Measurements from ENCODE around the gene RTKN2.
A peak's percentile ranks its signal among the peaks of the same experiment; 100 is the strongest.
"Not testable (repeated sequence)": the region's sequence is repeated elsewhere in the genome, so short reads cannot be mapped to it uniquely, and the experiment has no call there.

The RTKN2 gene

DNA sequence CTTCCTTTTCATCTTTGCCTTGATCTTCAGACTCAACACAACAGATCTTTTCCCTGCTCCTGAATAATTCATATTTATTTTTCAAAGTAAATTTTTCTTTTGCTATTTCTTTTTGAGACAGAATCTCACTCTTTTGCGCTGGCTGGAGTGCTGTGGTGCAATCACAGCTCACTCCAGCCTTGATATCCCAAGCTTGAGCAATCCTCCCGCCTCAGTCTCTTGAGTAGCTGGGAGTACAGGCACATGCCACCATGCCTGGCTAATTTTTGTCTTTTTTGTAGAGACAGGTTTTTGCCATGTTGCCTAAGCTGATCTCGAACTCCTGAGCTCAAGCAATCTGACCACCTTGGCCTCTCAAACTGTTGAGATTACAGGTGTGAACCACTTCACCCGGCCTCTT lies 9.2 kb downstream of the RTKN2 start:
- DNase-seq, result no peak

DNA sequence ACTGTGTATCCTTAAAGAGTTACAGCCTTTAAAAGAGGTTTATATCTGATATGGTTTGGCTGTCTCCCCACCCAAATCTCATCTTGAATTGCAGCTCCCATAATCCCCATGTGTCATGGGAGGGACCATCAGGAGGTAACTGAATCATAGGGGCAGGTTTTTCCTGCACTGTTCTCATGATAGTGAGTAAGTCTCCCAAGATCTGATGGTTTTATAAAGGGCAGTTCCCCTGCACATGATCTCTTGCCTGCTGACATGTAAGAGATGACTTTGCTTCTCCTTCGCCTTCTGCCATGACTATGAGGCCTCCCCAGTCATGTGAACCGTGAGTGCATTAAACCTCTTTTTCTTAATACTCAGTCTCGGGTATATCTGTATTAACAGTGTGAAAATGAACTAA lies 9.7 kb downstream of the RTKN2 start:
- DNase-seq, result no peak

DNA sequence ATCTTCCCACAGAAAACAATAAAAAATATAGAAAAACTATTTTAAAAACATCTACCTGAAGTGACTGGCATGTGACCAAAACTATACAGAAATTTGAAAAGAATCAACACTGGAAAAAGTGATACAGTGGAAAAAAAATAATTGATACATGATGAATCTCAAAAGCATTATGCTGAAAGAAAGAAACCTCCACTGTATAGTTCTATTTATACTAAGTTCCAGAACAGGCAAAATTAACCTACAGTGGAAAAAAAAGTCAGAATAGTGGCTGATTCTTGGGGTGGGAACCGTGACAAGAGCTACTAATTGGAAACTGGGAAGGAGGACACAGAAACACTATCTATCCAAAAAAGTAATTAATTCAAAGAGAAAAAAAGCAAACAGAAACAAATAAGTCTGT lies 14.9 kb downstream of the RTKN2 start:
- no peak for DNase-seq

DNA sequence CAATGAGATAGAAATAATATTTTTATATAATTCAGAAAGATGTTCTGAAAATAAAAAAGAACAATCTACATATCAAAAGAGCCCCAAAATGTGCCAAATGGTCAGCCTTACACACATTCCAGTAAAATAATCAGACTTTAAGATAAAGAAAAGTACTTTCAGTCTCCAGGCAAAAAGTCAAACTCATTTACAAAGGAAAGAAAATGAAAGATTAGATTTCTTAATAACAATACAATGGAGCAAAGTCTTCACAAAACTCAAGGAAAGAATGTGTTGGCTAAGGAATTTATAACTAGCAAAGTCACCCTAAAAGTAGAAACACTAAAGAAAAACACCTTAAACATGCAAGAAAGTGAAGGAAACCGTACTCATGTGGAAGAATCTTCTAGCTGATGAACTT lies 16.6 kb downstream of the RTKN2 start:
- no peak for DNase-seq

DNA sequence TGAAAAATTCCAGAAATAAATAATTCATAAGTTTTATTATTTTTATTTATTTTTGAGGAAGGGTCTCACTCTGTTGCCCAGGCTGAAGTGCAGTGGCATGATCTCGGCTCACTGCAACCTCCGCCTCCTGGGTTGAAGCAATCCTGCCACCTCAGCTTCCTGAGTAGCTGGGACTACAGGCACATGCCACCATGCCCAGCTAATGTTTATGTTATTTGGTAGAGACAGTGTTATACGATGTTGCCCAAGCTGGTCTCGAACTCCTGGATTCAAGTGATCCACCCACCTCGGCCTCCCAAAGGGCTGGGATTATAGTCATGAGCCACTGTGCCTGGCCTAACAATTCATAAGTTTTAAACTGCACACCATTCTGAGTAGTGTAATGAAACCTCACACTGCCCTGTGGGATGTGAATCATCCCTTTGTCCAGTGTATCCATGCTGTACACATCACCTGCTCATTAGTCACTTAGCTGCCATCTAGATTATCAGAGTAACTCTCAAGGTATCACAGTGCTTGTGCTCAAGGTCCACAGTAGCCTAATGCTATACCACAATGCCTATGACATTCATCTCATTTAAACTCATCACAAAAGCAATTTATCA lies 17.9 kb downstream of the RTKN2 start:
- DNase-seq, result no peak

DNA sequence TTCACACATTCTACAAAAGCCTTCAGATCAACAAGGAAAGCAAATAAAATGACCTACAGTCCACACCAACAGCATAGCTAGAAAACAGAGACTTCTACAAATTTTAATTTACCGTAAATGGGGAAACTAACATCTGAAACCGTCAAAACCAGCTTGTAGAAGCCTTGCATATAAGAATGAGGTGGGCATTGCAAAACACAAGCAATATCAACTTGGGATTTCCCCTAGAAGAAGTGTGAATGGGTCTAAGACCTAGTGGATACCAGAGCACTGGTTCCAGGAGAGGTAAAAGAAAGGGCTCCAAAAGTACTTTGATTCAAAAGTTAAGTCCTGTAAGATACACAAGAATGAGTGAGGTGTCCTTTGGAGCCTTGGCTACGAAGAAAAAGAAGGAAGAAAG lies 18.7 kb downstream of the RTKN2 start:
- DNase-seq, result no peak

DNA sequence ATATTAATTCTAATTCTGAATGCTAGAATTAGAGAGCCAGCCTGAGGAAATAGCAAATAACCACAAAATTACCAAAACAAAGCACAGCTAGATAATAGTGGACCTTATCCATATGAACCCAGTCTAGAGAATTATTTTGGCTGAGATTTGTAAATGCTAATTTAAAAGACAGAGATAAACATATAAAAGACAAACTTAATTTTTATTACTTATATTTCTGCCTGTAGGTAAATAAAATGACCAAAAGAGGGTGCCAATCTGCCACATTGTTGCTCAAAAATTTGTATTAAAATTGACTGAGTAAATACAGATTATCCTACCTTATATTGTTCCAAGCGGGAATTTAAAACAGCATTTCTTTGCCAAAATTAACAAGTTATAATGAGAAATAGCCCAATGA lies 20.2 kb downstream of the RTKN2 start:
- DNase-seq, result peak; percentile 55

DNA sequence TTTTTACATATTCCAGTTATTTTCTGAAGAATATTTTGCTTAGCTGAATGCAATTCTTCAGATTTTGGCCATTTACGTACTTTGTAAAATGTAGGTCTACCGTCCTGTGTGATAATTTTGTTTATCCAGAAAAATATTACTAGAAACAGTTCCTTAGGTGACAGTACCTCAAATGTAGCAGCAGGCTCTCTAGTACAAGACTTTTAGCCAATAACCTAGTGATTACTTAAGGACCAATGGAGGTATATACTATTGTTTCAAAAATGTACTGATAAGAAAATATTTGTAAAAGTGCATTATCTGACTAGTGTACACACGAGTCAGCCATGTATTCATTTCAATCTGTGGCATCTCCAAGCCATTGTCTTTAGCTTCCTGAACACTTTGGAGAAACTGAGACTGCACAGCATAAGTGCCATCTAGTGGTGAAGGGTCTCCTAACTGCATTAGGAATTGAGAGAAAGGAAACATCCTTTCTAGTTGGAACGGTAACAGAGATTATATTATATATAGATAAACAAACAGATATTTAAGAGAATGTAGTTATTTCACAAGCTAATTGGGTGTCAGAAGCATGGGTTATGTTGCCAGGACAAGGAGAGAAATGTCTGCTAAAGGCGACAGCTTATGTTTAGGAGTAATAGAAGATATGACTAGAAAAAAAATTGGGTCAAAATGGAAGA lies 23.7 kb downstream of the RTKN2 start:
- peak; percentile 83 for DNase-seq

DNA sequence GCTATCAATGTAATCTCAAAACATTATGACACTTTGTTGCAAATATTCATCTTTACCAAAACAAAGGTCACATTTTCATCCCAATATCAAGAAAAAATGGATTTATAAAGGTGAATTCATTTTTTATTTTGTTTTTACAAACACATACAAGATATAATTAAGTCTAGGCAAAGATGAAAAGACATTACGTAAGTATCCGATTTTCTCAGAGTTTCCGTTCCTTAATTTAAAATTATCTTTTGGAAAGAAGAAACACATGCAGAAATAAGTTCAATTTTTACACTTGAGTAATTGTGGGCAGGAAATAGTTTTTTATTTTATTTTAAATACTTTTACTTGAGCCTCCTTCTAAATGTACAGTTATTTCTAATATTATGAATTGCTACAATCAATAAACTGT lies 24.6 kb downstream of the RTKN2 start:
- no peak for DNase-seq

DNA sequence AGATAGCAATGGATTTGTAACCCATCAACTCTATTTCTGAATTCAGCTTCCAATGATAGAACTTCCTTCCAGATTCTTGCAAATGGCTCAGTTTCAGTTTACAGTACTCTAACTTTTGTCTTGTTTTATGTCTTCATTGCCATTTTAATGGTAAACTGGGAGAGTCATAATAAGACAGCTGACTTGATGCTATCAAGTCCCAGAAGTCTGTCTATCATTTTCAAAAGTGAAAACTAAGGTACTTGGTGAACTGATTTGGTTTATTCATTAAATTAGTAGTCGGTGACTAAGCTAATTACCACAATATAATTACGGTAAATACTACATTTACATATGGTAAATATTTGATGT lies 25.0 kb downstream of the RTKN2 start:
- DNase-seq, result no peak

DNA sequence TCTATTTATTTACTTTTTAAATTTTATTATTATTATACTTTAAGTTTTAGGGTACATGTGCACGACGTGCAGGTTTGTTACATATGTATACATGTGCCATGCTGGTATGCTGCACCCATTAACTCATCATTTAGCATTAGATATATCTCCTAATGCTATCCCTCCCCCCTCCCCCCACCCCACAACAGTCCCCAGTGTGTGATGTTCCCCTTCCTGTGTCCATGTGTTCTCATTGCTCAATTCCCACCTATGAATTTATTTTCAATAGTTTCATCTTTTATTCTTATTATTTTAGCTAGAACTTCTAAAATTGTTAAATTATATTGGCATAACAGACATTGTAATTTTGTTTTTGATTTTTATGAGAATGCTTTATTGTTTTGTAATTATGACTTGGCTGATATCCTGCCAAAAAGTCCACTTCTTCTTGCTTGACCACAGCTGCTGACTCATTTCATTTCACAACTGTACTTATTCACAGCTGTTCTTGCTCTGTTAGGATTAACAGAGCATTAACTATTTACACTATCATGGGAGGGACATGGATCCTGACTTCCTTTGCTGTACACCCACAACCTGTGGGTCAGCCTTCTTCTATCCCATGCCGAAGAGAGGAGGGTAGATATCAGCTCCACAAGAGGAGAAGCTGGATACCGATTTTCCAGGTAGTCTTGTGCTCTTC lies 25.5 kb downstream of the RTKN2 start:
- DNase-seq, result peak; percentile 87

DNA sequence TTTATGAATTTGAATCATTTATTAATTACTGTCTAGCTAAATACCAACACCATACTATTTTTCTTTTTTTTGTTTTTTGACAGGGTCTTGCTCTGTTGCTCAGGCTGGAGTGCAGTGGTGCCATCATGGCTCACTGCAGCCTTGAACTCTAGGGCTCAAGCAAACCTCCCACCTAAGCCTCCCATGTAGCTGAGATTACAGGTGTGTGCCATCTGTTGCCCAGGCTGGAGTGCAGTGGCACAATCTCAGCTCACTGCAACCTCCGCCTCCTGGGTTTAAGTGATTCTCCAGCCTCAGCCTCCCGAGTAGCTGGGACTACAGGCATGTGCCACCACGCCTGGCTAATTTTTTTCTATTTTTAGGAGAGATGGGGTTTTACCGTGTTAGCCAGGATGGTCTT lies 27.1 kb downstream of the RTKN2 start:
- DNase-seq, result not testable (repeated sequence)

DNA sequence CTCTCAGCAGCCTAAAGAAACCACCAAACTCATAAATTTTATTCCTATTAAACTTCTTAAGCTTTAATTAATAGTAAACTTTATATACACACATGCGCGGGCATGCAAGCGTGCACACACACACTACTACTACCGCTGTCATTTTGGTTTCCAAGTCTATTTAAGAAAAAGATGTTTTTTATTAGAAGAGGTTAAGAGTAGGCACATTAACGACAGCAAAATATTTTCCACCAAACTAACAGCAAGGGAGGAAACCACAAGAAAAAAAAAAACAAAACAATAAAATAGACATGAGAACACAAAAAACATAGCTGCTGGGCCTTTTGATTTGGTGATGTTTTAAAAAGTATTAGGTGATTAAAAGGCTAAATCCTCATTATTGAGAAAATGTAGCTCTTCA lies 28.6 kb downstream of the RTKN2 start:
- peak; percentile 18 for DNase-seq

DNA sequence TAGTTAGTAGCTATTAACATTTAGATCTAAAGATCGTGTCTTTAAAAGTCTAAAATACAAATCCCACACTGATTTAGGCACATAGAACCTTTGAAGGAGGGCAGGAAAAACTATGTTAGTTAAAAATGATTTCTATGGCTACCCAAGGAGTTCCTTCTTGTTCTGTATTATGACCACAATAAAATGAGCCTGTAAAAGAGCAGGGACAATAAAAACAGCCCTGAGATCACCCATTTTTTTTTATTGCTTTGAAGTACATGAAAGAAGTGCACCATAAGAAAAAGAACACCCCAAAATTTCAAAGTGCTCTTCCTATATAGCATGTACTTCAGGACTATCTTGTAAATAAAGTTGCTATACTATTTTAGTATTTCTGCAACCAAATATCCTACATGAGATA lies 29.8 kb downstream of the RTKN2 start:
- no peak for DNase-seq

DNA sequence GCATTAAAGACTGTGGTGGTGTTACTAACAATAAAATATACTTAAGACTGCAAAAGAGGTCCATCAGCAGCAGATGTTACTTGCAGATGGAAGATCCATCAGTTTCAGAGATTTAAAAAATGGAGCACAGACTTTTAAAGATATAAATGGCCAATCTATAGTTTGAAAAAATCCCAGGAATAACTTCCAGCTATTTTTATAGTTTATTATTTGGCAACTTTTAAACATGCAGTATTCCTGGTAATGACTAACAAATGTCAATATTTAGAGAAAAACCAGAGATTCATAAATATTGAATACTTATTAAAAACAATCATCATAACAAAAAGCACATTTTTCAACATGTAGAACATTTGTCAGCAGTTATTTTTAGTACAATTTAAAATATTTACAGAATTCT lies 30.7 kb downstream of the RTKN2 start:
- no peak for DNase-seq

DNA sequence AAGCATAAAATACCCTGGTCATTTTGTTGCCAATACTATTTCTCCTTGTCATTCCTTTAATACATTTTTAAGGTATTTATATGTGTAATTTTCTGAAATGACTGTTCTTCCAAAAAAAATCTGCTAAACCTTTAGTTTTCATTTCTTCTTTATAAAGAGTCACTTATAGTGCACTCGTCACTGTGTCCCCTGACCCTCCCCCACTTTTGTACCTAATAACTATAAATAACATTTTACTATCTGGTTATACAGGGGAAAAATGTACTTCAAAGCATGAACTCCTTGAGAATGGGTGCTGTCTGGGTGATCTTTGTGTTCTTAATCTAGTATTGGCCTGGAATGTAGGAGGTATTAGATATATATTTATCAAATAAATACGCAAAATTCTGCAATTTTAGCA lies 31.1 kb downstream of the RTKN2 start:
- DNase-seq, result no peak

DNA sequence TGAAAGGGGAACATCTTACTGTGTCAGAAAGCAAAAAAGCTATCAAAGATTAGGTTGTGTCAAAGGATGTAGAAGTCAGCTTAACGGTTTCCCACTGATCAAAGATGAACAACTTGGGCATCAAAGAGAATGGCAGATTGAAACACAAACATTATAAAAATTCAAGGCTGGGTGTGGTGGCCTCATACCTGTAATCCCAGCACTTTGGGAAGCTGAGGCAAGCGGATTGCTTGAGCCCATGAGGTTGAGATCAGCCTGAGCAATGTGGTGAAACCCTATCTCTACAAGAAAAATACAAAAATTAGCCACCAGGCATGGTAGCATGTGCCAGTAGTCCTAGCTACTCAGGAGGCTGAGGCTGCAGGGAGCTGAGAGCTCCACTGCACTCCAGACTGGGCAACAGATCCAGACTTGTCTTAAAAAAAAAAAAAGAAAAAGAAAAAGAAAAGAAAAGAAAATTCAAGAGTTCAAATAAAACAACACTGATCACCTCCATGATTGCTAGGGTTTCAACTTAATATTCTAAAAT lies 34.5 kb downstream of the RTKN2 start:
- DNase-seq, result no peak

DNA sequence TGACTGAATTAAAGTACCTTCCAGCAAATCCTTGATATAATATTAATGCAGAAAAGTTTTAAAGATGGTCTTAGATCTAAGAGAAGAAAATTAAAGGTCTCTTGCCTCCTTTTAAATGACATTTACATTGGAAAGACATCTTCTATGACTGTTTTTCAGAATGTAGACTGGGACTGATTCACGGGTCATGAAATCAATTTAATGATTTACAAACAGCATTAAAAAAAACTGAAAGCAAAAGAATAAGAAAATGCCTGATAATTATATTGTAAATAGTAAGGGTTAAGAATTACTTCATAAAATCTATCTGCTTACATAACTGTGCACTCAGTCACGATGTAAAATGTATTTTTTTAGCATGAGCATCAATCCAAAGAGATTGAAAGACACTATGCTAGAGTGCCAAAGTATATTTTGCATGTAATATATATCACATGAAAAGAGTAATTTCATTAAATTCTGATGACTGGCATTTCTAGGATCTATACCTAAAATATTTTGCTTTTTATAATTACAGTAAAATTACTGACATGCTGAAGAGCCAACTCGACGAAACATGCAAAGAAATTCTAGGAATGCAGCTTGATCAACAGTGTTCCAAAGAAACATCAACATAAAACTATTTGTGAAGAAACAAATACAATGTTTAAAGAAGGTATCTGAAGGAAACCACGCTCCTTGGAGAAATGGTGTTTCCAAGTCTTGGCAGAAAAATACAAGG lies 35.1 kb downstream of the RTKN2 start:
- DNase-seq, result no peak

DNA sequence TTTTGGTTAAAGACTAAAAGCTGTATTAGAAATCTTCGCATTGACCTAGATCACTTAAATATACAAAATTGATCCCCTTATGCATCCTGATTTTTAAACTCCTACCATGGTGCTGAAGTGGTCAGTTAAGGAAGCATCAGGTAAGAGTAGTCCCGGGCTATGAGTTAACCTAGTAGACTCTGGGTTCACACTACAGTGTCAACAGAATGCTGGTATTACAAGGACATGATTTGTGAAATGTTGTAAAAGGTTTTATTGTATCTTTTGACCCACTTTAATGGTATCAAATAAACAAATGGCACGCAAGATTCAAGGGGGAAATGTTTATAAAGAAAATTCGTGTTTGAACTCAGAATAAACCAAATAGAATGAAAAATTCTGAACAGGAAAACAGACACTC lies 36.8 kb downstream of the RTKN2 start:
- DNase-seq, result no peak

DNA sequence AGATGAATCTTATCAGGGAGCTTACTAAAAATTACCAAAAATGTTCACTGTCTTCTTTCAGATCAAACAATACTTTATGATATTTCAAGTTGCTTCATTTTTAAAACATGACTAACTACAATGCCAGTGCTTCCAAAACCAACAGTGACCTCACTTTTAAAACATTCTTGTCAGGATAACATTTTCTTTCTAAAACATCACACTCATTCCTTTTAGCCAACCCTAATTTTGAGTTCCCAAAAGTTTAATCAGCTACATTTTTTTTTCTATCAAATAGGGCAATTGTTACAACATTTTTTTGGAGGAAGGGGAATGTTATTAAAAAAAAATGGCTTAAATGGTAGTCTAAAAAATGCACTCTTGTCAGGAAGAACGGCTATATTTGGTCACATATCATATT lies 37.3 kb downstream of the RTKN2 start:
- DNase-seq, result no peak

DNA sequence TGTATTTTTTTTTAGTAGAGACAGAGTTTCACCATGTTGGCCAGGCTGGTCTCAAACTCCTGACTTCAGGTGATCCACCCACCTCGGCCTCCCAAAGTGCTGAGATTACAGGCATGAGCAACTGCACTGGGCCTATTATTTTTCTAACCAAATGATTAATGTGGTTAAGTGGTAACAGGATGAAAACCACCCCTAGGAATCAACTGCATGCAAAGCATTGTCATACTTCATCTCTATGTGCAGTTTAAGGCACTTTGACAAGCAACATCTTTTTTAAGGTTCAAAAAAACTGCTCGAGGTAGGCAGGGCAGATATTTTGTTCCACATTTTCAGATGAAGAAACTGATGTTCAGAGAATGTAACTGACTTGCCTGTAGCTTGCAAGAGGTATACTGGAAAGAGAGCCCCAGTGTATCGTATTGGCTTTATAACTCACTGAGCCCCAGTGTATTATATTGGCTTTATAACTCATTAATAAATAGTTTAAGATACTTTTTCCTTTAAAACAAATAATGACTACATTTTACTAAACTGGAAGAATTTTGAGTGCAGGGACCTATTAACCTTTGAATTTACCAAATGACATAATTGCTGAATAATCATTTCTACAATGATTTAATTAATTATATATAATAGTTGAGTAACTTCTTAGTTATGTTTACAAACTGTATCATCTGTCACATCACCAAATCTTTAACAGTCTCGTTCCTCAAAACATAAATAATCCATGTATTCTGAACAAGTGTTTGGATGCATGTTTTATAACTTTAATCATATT lies 38.1 kb downstream of the RTKN2 start:
- DNase-seq, result no peak

DNA sequence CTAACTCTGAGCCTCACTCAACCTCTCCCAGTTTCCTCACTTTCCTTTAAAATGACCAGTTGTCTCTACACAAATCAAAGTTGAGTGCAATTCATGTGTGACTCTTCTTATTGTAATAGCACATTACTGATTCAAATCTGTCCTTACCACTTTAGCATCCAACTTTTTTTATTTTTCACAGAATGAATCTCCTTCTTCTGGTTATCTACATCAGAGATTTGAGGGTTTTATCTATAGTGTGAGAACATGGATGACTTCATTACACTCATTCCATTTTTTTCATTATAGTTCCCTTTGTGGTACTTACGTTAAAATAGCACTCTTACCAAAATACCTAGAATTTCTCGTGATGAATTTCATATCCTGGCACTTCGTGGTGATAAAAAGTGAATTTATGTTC lies 43.3 kb downstream of the RTKN2 start:
- DNase-seq, result no peak

DNA sequence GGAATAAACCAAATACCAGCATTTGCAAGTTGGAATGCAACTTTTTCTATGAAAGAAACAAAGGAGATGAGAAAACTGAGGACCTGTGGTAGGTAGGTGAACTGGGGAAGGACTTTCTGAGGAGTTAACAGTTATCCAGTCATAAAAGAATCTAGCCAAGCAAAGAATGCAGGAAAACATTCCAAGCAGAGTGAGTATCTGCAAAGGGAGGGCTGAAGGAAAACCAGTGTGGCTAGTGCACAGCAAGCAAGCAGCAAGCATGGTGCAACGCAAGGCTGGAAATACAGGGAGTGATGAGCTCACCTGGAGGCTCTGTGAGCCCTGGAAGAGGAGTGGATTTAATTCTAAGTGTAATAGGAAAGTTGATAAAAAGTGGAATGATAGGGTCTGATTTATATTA lies 44.0 kb downstream of the RTKN2 start:
- DNase-seq, result no peak
